Measurements from ENCODE around the gene ARRDC4.

Gene ARRDC4, protein sequence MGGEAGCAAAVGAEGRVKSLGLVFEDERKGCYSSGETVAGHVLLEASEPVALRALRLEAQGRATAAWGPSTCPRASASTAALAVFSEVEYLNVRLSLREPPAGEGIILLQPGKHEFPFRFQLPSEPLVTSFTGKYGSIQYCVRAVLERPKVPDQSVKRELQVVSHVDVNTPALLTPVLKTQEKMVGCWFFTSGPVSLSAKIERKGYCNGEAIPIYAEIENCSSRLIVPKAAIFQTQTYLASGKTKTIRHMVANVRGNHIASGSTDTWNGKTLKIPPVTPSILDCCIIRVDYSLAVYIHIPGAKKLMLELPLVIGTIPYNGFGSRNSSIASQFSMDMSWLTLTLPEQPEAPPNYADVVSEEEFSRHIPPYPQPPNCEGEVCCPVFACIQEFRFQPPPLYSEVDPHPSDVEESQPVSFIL

GRCh38 chr15:97960364-97961066 lies at the start of gene ARRDC4:
Gene ARRDC4, plus strand, starts transcription at chr15:97960703. Its CDS starts 159 bp downstream, at chr15:97960862.
- no peaks in the 10 kb centered on the region for H3K27me3 ChIP-seq (ENCODE audit: low read depth, low read length)
- peak within 1 kb of the TSS; percentile 71 to 77 for H3K4me3 ChIP-seq (ENCODE audit: low read depth in 1 of 2, low read length in 2 of 2)
- peaks cover 6 to 11% of the 10 kb centered on the region in 2 donors for H3K4me1 ChIP-seq (ENCODE audit: control insufficient read depth in 1 of 2, insufficient read depth in 2 of 2, low read length in 2 of 2)
- peak within 1 kb of the TSS; percentile 57 for H3K27ac ChIP-seq (ENCODE audit: low read length)
- H3K36me3 ChIP-seq (ENCODE audit: control insufficient read depth in 1 of 2, insufficient read depth in 2 of 2, low read length in 2 of 2), result no peaks in the 10 kb centered on the region
- no peaks in the 10 kb centered on the region for H3K9me3 ChIP-seq (ENCODE audit: control insufficient read depth in 1 of 2, low read length in 2 of 2)

GRCh38 chr15:97914711-97915110 lies 45.8 kb upstream of the ARRDC4 start:
- Histone ChIP-seq H3K9me3 (ENCODE audit: control insufficient read depth in 1 of 2, low read length in 2 of 2) (no peaks in the 10 kb centered on the region), H3K36me3 (ENCODE audit: control insufficient read depth in 1 of 2, insufficient read depth in 2 of 2, low read length in 2 of 2) (no peaks in the 10 kb centered on the region), H3K4me1 (ENCODE audit: control insufficient read depth in 1 of 2, insufficient read depth in 2 of 2, low read length in 2 of 2) (no peaks in the 10 kb centered on the region), H3K27me3 (ENCODE audit: low read depth, low read length) (no peaks in the 10 kb centered on the region), H3K27ac (ENCODE audit: low read length) (no peak overlapping the region), H3K4me3 (ENCODE audit: low read depth in 1 of 2, low read length in 2 of 2) (no peak overlapping the region)

DNA sequence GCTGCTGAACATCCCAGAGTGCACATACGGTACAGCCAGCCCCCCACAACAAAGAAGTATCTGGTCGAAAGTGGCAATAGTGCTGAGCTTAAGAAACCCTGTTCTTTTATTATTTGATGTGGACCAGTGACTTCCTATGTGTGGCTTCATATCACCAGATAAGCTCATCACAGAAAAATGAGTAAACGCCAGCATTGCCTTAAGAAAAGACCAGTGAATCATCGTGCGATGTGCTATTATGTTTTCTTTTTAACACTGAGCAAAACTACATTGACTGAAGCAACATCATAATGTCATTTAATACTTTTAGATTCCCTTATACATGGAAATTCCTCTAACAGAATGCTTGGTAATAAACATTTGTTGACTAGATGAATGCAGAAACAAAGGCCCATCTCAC lies 45.2 kb upstream of the ARRDC4 start:
- Histone ChIP-seq H3K4me3 (ENCODE audit: low read depth in 1 of 2, low read length in 2 of 2) (no peak overlapping the region), H3K4me1 (ENCODE audit: control insufficient read depth in 1 of 2, insufficient read depth in 2 of 2, low read length in 2 of 2) (no peaks in the 10 kb centered on the region), H3K9me3 (ENCODE audit: control insufficient read depth in 1 of 2, low read length in 2 of 2) (no peaks in the 10 kb centered on the region), H3K27me3 (ENCODE audit: low read depth, low read length) (no peaks in the 10 kb centered on the region), H3K36me3 (ENCODE audit: control insufficient read depth in 1 of 2, insufficient read depth in 2 of 2, low read length in 2 of 2) (no peaks in the 10 kb centered on the region), H3K27ac (ENCODE audit: low read length) (no peak overlapping the region)

GRCh38 chr15:97921296-97921865 lies 39.1 kb upstream of the ARRDC4 start:
- Histone ChIP-seq H3K4me3 (ENCODE audit: low read depth in 1 of 2, low read length in 2 of 2) (no peak overlapping the region), H3K9me3 (ENCODE audit: control insufficient read depth in 1 of 2, low read length in 2 of 2) (peaks cover 5 to 6% of the 10 kb centered on the region in 2 donors), H3K27ac (ENCODE audit: low read length) (no peak overlapping the region), H3K36me3 (ENCODE audit: control insufficient read depth in 1 of 2, insufficient read depth in 2 of 2, low read length in 2 of 2) (no peaks in the 10 kb centered on the region), H3K4me1 (ENCODE audit: control insufficient read depth in 1 of 2, insufficient read depth in 2 of 2, low read length in 2 of 2) (no peaks in the 10 kb centered on the region), H3K27me3 (ENCODE audit: low read depth, low read length) (no peaks in the 10 kb centered on the region)

- Histone ChIP-seq H3K27ac (ENCODE audit: low read length) (no peak overlapping the region), H3K36me3 (ENCODE audit: control insufficient read depth in 1 of 2, insufficient read depth in 2 of 2, low read length in 2 of 2) (no peaks in the 10 kb centered on the region), H3K27me3 (ENCODE audit: low read depth, low read length) (no peaks in the 10 kb centered on the region), H3K4me1 (ENCODE audit: control insufficient read depth in 1 of 2, insufficient read depth in 2 of 2, low read length in 2 of 2) (no peaks in the 10 kb centered on the region), H3K4me3 (ENCODE audit: low read depth in 1 of 2, low read length in 2 of 2) (no peak overlapping the region), H3K9me3 (ENCODE audit: control insufficient read depth in 1 of 2, low read length in 2 of 2) (peaks cover 0 to 4% of the 10 kb centered on the region in 2 donors)
Observed at GRCh38 chr15:97929456-97930229, 30.9 kb upstream of the ARRDC4 start.

DNA sequence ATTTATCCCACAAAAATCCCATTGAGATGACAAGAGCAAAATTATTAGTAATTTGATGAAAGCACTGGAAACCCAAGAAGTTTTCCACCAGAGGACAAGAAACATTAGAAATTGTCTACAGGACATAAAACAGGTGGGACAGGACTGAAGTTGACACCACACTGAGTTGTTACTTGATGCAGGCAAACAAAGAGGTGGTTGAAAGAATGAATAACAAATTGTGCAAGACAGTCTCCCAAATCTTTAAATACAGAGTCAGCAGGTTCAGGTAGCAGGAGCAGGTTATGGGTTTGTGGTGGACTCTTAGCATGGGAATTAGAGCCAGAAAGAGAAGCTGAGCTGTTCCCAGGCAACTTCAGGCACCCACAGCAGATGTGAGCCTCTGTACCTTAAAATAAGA lies 30.3 kb upstream of the ARRDC4 start:
- H3K27ac ChIP-seq (ENCODE audit: low read length), result no peak overlapping the region
- H3K36me3 ChIP-seq (ENCODE audit: control insufficient read depth in 1 of 2, insufficient read depth in 2 of 2, low read length in 2 of 2), result no peaks in the 10 kb centered on the region
- H3K4me3 ChIP-seq (ENCODE audit: low read depth in 1 of 2, low read length in 2 of 2), result no peak overlapping the region
- no peaks in the 10 kb centered on the region for H3K4me1 ChIP-seq (ENCODE audit: control insufficient read depth in 1 of 2, insufficient read depth in 2 of 2, low read length in 2 of 2)
- H3K9me3 ChIP-seq (ENCODE audit: control insufficient read depth in 1 of 2, low read length in 2 of 2), result no peaks in the 10 kb centered on the region
- H3K27me3 ChIP-seq (ENCODE audit: low read depth, low read length), result no peaks in the 10 kb centered on the region

GRCh38 chr15:97931314-97931713 lies 29.2 kb upstream of the ARRDC4 start:
- Histone ChIP-seq H3K36me3 (ENCODE audit: control insufficient read depth in 1 of 2, insufficient read depth in 2 of 2, low read length in 2 of 2) (no peaks in the 10 kb centered on the region), H3K4me1 (ENCODE audit: control insufficient read depth in 1 of 2, insufficient read depth in 2 of 2, low read length in 2 of 2) (no peaks in the 10 kb centered on the region), H3K27me3 (ENCODE audit: low read depth, low read length) (no peaks in the 10 kb centered on the region), H3K27ac (ENCODE audit: low read length) (no peak overlapping the region), H3K4me3 (ENCODE audit: low read depth in 1 of 2, low read length in 2 of 2) (no peak overlapping the region), H3K9me3 (ENCODE audit: control insufficient read depth in 1 of 2, low read length in 2 of 2) (no peaks in the 10 kb centered on the region)

DNA sequence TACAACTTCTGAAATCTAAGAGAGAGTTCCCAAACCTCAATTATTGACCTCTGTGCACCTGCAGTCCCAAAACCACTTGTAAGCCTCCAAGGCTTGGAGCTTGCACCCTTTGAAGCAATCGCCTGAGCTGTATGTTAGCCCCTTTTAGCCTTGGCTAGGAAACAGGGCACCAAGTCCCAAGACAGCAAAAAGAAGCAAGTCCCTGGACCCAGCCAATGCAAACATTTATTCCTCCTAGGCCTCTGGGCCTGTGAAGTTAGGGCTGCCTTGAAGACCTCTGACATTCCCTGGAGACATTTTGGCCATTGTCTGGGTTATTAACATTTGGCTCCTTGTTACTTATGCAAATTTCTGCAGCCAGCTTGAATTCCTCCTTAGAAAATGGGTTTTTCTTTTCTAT lies 26.9 kb upstream of the ARRDC4 start:
- Histone ChIP-seq H3K9me3 (ENCODE audit: control insufficient read depth in 1 of 2, low read length in 2 of 2) (no peaks in the 10 kb centered on the region), H3K4me1 (ENCODE audit: control insufficient read depth in 1 of 2, insufficient read depth in 2 of 2, low read length in 2 of 2) (no peaks in the 10 kb centered on the region), H3K36me3 (ENCODE audit: control insufficient read depth in 1 of 2, insufficient read depth in 2 of 2, low read length in 2 of 2) (no peaks in the 10 kb centered on the region), H3K27ac (ENCODE audit: low read length) (no peak overlapping the region), H3K27me3 (ENCODE audit: low read depth, low read length) (no peaks in the 10 kb centered on the region), H3K4me3 (ENCODE audit: low read depth in 1 of 2, low read length in 2 of 2) (no peak overlapping the region)

GRCh38 chr15:97940993-97941392 lies 19.5 kb upstream of the ARRDC4 start:
- Histone ChIP-seq H3K4me1 (ENCODE audit: control insufficient read depth in 1 of 2, insufficient read depth in 2 of 2, low read length in 2 of 2) (no peaks in the 10 kb centered on the region), H3K36me3 (ENCODE audit: control insufficient read depth in 1 of 2, insufficient read depth in 2 of 2, low read length in 2 of 2) (no peaks in the 10 kb centered on the region), H3K27ac (ENCODE audit: low read length) (no peak overlapping the region), H3K27me3 (ENCODE audit: low read depth, low read length) (no peaks in the 10 kb centered on the region), H3K9me3 (ENCODE audit: control insufficient read depth in 1 of 2, low read length in 2 of 2) (no peaks in the 10 kb centered on the region), H3K4me3 (ENCODE audit: low read depth in 1 of 2, low read length in 2 of 2) (no peak overlapping the region)

DNA sequence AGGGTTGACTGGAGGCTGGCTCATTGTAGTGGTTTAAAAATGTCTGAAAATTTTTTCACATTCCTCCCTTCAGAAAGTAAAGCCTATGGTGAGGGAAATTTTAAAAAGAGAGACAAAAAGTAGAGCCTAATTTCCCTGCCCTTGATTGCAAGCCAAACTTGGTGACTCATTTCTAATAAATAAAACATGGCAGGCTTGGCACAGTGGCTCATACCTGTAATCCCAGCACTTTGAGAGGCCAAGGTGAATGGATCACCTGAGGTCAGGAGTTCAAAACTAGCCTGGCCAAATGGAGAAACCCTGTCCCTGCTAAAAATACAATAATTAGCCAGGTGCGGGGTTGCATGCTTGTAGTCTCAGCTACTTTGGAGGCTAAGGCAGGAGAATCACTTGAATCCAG lies 18.9 kb upstream of the ARRDC4 start:
- H3K4me3 ChIP-seq (ENCODE audit: low read depth in 1 of 2, low read length in 2 of 2), result no peak overlapping the region
- no peaks in the 10 kb centered on the region for H3K36me3 ChIP-seq (ENCODE audit: control insufficient read depth in 1 of 2, insufficient read depth in 2 of 2, low read length in 2 of 2)
- H3K9me3 ChIP-seq (ENCODE audit: control insufficient read depth in 1 of 2, low read length in 2 of 2), result no peaks in the 10 kb centered on the region
- H3K4me1 ChIP-seq (ENCODE audit: control insufficient read depth in 1 of 2, insufficient read depth in 2 of 2, low read length in 2 of 2), result no peaks in the 10 kb centered on the region
- H3K27ac ChIP-seq (ENCODE audit: low read length), result no peak overlapping the region
- H3K27me3 ChIP-seq (ENCODE audit: low read depth, low read length), result no peaks in the 10 kb centered on the region

DNA sequence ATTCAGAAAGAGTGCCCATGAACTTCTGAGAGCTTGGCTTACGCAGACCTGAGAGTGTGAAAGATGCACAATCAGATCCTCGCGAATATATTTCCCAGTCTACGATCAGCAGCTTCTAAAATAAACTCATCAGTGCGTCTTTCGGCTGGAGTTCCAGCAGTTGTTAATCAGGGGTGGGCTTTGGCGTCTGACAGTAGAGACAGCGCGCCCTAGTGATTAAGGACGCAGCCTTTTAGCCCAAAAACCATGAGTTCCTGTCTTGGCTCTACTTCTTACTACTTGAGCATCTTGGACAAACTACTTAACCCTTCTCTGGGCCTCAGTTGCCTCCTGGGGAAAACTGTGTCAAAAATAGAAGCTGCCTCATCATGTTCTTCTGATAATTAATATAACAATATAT lies 15.8 kb upstream of the ARRDC4 start:
- Histone ChIP-seq H3K27ac (ENCODE audit: low read length) (no peak overlapping the region), H3K9me3 (ENCODE audit: control insufficient read depth in 1 of 2, low read length in 2 of 2) (no peaks in the 10 kb centered on the region), H3K4me1 (ENCODE audit: control insufficient read depth in 1 of 2, insufficient read depth in 2 of 2, low read length in 2 of 2) (no peaks in the 10 kb centered on the region), H3K4me3 (ENCODE audit: low read depth in 1 of 2, low read length in 2 of 2) (no peak overlapping the region), H3K36me3 (ENCODE audit: control insufficient read depth in 1 of 2, insufficient read depth in 2 of 2, low read length in 2 of 2) (no peaks in the 10 kb centered on the region), H3K27me3 (ENCODE audit: low read depth, low read length) (no peaks in the 10 kb centered on the region)

All from muscle layer of duodenum (tissue), 2 donors.